HCT116 (cell line): ENCODE results near the gene LSP1. TPM values are rescaled to one million over a fixed set of nuclear protein-coding genes. Genes with fewer than 3 reads are reported as not detected.

ENCODE experiments used
- ATAC-seq: fragments of 200-7000 bp; cut with Tn5 transposase; 2 replicates; pipeline ENCODE4 v1.9.1; 2020; ENCODE audit warnings: mild to moderate bottlenecking, moderate library complexity
- BruUV-seq: library from RNA; stranded (reverse); fragments of 400-500 nt; replicated peaks from 2 replicates; lab custom pipeline; 2021; lab: Mats Ljungman, UMichigan
- CTCF ChIA-PET: fragments of 300-600 bp; sonication (Branson Sonifier 250); formaldehyde crosslinking; loops from one replicate; lab custom pipeline; 2021; ENCODE audit warnings: antibody characterized with exemption; lab: Charles Lee
- POLR2A ChIA-PET: fragments of 300-600, 350-600 bp; sonication (Branson Sonifier 250); formaldehyde crosslinking; loops from one replicate; lab custom pipeline; 2021; ENCODE audit warnings: antibody characterized with exemption; lab: Charles Lee
- RAD21 ChIA-PET, 2 experiments: fragments of 300-600 bp; sonication (Branson Sonifier 250); formaldehyde crosslinking; loops; one replicate each; lab custom pipeline; 2023; ENCODE audit warnings: low total read pairs in 2 of 2; ENCODE audit not compliant: uncharacterized antibody in 2 of 2, unreplicated experiment in 2 of 2, low non-redundant PET in 1 of 2; lab: Charles Lee
- DNase-seq: peaks from one replicate; pipeline ENCODE4 v3.0.0-alpha.2; 2010; ENCODE audit warnings: low read depth, low spot score
- H2AFZ ChIP-seq: fragments of 200-600 bp; shearing (Covaris generic), sonication (generic); 2 replicates; pipeline ENCODE4 v1.6.1; 2017; ENCODE audit warnings: low read depth, mixed run types, mixed read lengths, antibody characterized with exemption, low read length; ENCODE audit not compliant: poor library complexity, severe bottlenecking
- H3K27ac ChIP-seq: 2 replicates; pipeline ENCODE4 v1.5.1; 2012; ENCODE audit warnings: low read depth, low read length
- H3K27me3 ChIP-seq: fragments of 200-600 bp; sonication (generic); 2 replicates; pipeline ENCODE4 v1.6.1; 2016; ENCODE audit warnings: mixed run types, low read length, mixed read lengths; ENCODE audit not compliant: insufficient read depth
- H3K36me3 ChIP-seq, 2 experiments: fragments of 200-500 bp in 1 of 2; fragments of 200-600 bp in 1 of 2; sonication (Bioruptor generic) in 1 of 2; sonication (generic) in 1 of 2; 2 replicates each; pipeline versions ENCODE4 v1.5.1 to v1.6.1; 2014 to 2016; ENCODE audit warnings: low read length in 2 of 2, inconsistent platforms in 1 of 2, mixed read lengths in 1 of 2, mixed run types in 1 of 2; ENCODE audit not compliant: insufficient read depth in 2 of 2, control insufficient read depth in 1 of 2
- H3K4me1 ChIP-seq, 2 experiments: fragments of 200-600 bp in 1 of 2; sonication (generic) in 1 of 2; 2 replicates each; pipeline versions ENCODE4 v1.5.1 to v1.6.1; 2012 to 2017; ENCODE audit warnings: low read length in 2 of 2, inconsistent platforms in 1 of 2, mild to moderate bottlenecking in 1 of 2, mixed read lengths in 1 of 2, mixed run types in 1 of 2, moderate library complexity in 1 of 2; ENCODE audit not compliant: insufficient read depth in 2 of 2, control insufficient read depth in 1 of 2
- H3K4me2 ChIP-seq: fragments of 200-600 bp; sonication (generic); 2 replicates; pipeline ENCODE4 v1.6.1; 2017; ENCODE audit warnings: mixed run types, low read length, mixed read lengths
- H3K4me3 ChIP-seq, 2 experiments: fragments of 200-600 bp in 1 of 2; sonication (generic) in 1 of 2; replicated peaks in 1 of 2; 2 replicates each; pipeline ENCODE4 v1.5.1; 2011 to 2016; ENCODE audit warnings: low read length in 2 of 2, control low read depth in 1 of 2, low read depth in 1 of 2, mild to moderate bottlenecking in 1 of 2, mixed read lengths in 1 of 2, mixed run types in 1 of 2
- H3K79me2 ChIP-seq: fragments of 200-600 bp; sonication (generic); 2 replicates; pipeline ENCODE4 v1.6.1; 2017; ENCODE audit warnings: mild to moderate bottlenecking, mixed run types, low read length, moderate library complexity, mixed read lengths; ENCODE audit not compliant: insufficient read depth
- H3K9ac ChIP-seq: fragments of 200-600 bp; sonication (generic); 2 replicates; pipeline ENCODE4 v1.6.1; 2016; ENCODE audit warnings: low read length, mixed read lengths
- H3K9me2 ChIP-seq: fragments of 200-600 bp; sonication (generic), shearing (Covaris generic); 2 replicates; pipeline ENCODE4 v1.6.1; 2017; ENCODE audit warnings: mixed run types, mild to moderate bottlenecking, moderate library complexity; ENCODE audit not compliant: insufficient read depth
- H3K9me3 ChIP-seq, 2 experiments: fragments of 200-500 bp in 1 of 2; fragments of 200-600 bp in 1 of 2; sonication (Bioruptor generic) in 1 of 2; sonication (generic) in 1 of 2; 2 replicates each; pipeline ENCODE4 v1.6.1; 2014 to 2017; ENCODE audit warnings: low read length in 2 of 2, mixed read lengths in 2 of 2, inconsistent platforms in 1 of 2, low read depth in 1 of 2, mild to moderate bottlenecking in 1 of 2, mixed run types in 1 of 2, moderate library complexity in 1 of 2; ENCODE audit not compliant: control insufficient read depth in 1 of 2, insufficient read depth in 1 of 2
- H4K20me1 ChIP-seq: fragments of 200-600 bp; sonication (generic), shearing (Covaris generic); 2 replicates; pipeline ENCODE4 v1.6.1; 2017; ENCODE audit warnings: mixed run types, mild to moderate bottlenecking, moderate library complexity; ENCODE audit not compliant: insufficient read depth
- CEBPB ChIP-seq: IDR thresholded peaks from 2 replicates; pipeline ENCODE4 v1.6.1; 2012; ENCODE audit warnings: low read depth
- EGR1 ChIP-seq: IDR thresholded peaks from 2 replicates; pipeline ENCODE4 v1.6.1; 2012; ENCODE audit warnings: low read depth
- ELF1 ChIP-seq: IDR thresholded peaks from 2 replicates; pipeline ENCODE4 v1.6.1; 2012; ENCODE audit warnings: low read depth, borderline replicate concordance
- EZH2 ChIP-seq: fragments of 200-600 bp; sonication (generic); IDR thresholded peaks from 2 replicates; pipeline ENCODE4 v1.6.1; 2017; ENCODE audit warnings: antibody characterized with exemption, mixed run types
- JUND ChIP-seq: IDR thresholded peaks from 2 replicates; pipeline ENCODE4 v1.6.1; 2012
- POLR2A ChIP-seq: IDR thresholded peaks from 2 replicates; pipeline ENCODE4 v1.7.0; 2011; ENCODE audit warnings: borderline replicate concordance; ENCODE audit not compliant: insufficient read depth, insufficient read length; ENCODE audit errors: extremely low read depth
- RAD21 ChIP-seq: IDR thresholded peaks from 2 replicates; pipeline ENCODE4 v1.6.1; 2012; ENCODE audit warnings: low read depth, mild to moderate bottlenecking
- SP1 ChIP-seq: IDR thresholded peaks from 2 replicates; pipeline ENCODE4 v1.6.1; 2012; ENCODE audit warnings: low read depth
- SRF ChIP-seq: IDR thresholded peaks from 2 replicates; pipeline ENCODE4 v1.6.1; 2012; ENCODE audit warnings: low read depth
- TCF7L2 ChIP-seq: IDR thresholded peaks from 2 replicates; pipeline ENCODE4 v1.7.0; 2011; ENCODE audit warnings: borderline replicate concordance, inconsistent platforms; ENCODE audit not compliant: insufficient read depth, insufficient read length; ENCODE audit errors: extremely low read depth
- YY1 ChIP-seq: IDR thresholded peaks from 2 replicates; pipeline ENCODE4 v1.6.1; 2011; ENCODE audit warnings: low read length, low read depth, moderate library complexity, mild to moderate bottlenecking; ENCODE audit not compliant: insufficient replicate concordance; ENCODE audit errors: extremely low read depth
- intact Hi-C: fragments of 100-400 bp; cut with micrococcal nuclease; formaldehyde crosslinking; loops from 2 replicates; pipeline ENCODE4 v1.10.0; 2022
- total RNA-seq: library from RNA; stranded (reverse); gene quantifications from one replicate; pipeline ENCODE4 v1.2.1, GENCODE V29; 2021; ENCODE audit not compliant: unreplicated experiment
- TF ChIP-seq, protein P1 (sequence below): IDR thresholded peaks from 2 replicates; pipeline ENCODE4 v1.6.1; 2011; ENCODE audit warnings: mild to moderate bottlenecking, low read length, moderate library complexity; ENCODE audit not compliant: insufficient replicate concordance; ENCODE audit errors: extremely low read depth

Gene LSP1
- total RNA-seq, 1 experiment from 2014 or later = 1.3 TPM

DNA sequence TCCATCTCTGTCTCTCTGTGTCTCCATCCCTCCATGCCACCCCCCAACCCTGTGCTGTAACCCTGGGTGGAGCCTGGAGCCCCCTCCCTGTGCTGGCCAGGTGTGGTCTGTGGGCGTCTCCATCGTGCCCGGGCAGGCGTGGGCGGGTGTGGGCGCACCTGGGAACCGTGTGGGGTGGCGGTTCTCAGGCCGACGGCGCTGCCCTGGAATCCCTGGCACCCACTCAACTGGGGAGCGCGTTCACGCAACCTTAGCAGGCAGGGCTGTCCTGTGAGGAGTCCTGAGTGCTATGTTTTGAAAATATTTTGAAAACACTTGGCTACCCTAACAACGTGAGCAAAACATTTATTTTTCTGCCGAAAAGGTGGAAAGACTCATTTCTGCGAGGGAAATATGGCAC, 71.3 kb downstream of the LSP1 start (continued):
- no peak for TF ChIP-seq ELF1
- TF ChIP-seq POLR2A = no peak
- no peak for TF ChIP-seq RAD21
- TF ChIP-seq YY1 = no peak

DNA sequence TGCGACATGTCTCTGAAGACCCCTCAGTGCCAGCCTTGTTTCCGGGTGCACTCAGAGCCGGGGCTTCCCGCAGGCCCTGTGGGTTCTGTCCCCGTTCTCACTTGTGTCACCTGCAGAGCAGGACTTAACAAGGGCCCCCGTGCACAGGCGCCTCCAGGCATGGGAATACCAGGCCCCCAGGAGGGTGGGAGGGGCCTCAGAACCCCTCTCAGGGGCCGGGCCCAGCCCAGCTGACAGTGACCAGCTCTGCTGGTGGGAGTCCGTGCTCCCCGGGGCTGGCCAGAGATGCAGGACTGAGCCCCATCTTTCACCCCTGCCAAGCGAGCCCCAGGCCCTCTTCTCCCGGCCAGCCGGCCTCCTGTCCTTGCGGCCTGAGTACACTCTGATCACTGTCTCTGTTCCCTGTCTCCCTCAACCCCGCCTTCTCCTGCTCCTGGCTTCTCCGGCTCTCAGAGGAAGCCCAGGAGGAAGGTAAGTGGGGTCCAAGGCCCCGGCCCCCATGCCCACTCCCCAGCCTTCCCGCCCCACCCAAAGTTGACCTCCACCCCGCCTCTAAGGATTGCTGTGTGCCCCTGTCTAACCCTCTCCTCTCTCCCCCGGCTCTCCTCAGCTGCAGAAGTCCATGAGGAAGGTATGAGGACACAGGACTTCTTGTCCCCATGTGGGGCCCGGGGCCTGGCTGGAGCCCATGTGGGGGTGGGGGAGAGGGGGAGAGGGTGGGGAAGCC, 71.9 kb downstream of the LSP1 start:
- no TSS peak for BruUV-seq
- POLR2A ChIA-PET = no interaction called here

More for the DNA sequence above, 71.9 kb downstream of the LSP1 start:
- Histone ChIP-seq H3K4me2 (no peak overlapping the region), H3K27me3 (no peaks in the 10 kb centered on the region), H3K36me3 (no peaks in the 10 kb centered on the region), H3K9ac (no peak overlapping the region), H2AFZ (no peak overlapping the region), H3K4me1 (no peaks in the 10 kb centered on the region), H3K27ac (no peak overlapping the region), H4K20me1 (no peaks in the 10 kb centered on the region), H3K9me2 (no peaks in the 10 kb centered on the region), H3K79me2 (no peaks in the 10 kb centered on the region), H3K9me3 (no peaks in the 10 kb centered on the region), H3K4me3 (no peak overlapping the region)
- TF ChIP-seq SRF (no peak), EGR1 (no peak), POLR2A (no peak), TCF7L2 (no peak), JUND (no peak), SP1 (no peak), CEBPB (no peak), EZH2 (no peak)
- TF ChIP-seq, protein P1, sequence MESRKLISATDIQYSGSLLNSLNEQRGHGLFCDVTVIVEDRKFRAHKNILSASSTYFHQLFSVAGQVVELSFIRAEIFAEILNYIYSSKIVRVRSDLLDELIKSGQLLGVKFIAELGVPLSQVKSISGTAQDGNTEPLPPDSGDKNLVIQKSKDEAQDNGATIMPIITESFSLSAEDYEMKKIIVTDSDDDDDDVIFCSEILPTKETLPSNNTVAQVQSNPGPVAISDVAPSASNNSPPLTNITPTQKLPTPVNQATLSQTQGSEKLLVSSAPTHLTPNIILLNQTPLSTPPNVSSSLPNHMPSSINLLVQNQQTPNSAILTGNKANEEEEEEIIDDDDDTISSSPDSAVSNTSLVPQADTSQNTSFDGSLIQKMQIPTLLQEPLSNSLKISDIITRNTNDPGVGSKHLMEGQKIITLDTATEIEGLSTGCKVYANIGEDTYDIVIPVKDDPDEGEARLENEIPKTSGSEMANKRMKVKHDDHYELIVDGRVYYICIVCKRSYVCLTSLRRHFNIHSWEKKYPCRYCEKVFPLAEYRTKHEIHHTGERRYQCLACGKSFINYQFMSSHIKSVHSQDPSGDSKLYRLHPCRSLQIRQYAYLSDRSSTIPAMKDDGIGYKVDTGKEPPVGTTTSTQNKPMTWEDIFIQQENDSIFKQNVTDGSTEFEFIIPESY = no peak
- ChIA-PET CTCF (no interaction called here), RAD21 (no interaction called here)
- ATAC-seq = no peak
- no peak for DNase-seq
- intact Hi-C loops = no loop called here
